GM21367 (cell line): ENCODE measurements around the gene PDE6A.
"Not testable (repeated sequence)": the region's sequence is repeated elsewhere in the genome, so short reads cannot be mapped to it uniquely, and the experiment has no call there.

Source experiments
- ATAC-seq: cut with Tn5 transposase; IDR thresholded peaks from one replicate; pipeline ENCODE4 v1.9.1; 2021; ENCODE audit not compliant: unreplicated experiment

PDE6A gene

DNA sequence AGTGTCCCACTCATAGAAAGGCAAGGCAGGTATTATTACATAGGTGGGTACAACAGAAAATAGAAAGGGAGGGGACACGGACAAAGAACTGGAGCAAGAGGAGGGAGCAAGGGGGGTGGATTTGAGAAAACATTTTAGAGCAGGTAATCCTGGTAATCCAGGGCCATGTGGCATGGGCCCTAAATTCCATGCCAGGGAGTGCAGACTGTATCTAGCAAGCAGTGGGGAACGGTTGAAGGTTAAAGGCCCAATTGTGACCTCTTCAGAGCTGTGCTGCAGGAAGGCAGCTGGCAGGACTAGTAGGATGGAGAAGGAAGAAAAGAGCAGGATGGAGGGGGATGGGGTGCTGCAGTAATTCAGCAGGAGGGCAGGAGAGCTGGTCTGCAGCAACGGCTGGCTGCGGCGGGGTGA is 75.2 kb downstream of the PDE6A start:
- no peak for ATAC-seq

DNA sequence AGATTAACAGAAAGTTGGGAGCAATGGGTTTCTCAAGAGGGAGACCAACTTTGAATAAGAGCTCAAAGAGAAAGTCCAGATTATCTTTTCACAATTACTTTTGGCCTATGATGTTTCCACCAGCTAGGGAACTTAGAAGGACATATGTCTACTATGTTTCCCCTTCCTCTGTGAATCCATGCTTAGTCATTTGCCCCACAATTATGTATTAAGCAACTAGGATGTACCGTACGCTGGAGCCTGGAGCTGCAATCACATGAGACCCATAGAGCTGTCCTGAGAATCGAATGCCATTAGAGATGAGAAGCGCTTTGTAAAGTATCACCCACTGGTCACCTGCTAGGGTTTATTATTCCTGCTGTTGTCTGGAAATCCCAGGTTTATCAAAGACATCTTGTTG is 78.8 kb downstream of the PDE6A start:
- no peak for ATAC-seq

DNA sequence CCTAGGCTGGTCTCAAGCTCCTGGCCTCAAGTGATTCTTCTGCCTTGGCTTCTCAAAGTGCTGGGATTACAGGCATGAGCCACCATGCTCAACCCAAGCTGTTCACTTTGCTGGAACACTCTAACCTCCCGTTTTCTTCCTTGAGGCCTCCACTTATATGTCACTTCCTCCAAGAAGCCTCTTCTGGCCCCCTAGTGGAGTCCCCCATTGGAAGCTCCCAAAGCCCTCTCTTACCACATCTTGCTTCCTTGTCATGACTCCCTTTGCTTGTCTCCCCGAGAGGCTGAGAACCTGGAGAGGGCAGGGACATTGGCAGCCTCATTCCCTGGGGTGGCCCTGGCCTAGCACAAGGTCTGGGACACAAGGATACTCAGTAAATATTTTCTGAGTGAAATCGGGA is 80.8 kb downstream of the PDE6A start:
- no peak for ATAC-seq

DNA sequence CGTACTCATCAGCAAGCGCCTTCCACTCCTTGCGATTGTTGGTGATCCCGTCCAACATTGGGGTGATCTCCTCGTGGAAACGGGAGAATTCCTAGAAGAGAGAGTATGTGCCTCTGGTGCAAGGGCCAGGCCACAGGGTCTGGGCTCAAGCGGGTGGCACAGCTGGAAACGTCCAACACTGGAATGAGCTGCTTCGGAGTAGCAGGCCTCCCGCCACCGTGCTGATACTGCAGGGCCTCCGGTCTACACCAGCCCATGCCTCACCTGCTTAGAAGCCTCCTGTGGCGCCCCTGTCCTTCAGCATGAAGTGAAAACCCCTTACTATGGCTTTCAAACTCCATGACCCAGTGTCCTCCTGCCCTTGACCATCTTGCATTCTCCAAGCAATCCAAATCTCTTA is 81.4 kb downstream of the PDE6A start:
- ATAC-seq = no peak

DNA sequence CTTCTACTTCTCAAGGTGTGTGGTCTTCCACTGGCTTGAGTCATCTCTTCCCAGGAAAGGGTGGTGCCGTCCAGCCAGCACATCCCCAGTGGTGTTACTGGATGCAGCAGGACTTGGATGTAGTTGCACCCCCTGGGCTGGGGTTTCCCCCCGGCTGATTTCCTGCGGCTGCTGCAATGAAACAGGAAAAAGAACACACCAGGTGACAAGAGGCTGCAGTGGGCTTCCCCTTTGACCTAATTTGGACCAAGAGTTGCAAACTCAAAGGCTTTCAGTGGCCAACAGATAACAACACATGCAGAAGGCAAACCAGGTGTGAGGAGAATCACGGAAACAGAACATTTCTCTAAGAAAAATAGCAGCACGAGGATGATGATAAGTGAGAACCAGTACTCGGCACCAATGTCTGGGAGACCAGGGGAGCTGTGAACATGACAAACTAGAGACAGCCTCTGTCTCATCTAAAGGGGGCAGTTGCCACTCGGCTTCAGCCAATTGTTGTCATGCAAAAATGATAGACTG is 83.7 kb downstream of the PDE6A start:
- peak; percentile 76 for ATAC-seq

DNA sequence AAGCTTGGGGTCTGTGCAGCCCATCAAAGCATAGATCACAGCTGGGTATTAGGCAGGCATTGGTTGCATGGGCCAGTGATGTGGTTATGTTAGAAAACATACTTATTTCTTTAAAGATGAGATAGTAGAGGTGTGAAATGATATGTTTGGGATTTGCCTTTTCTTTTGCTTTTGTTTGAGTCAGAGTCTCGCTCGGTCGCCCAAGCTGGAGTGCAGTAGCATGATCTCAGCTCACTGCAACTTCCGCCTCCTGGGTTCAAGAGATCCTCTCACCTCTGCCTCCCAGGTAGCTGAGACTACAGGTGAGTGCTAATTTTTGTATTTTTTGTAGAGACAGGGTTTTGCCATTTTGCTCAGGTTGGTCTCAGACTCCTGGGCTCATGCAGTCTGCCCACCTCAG is 84.8 kb downstream of the PDE6A start:
- no peak for ATAC-seq

DNA sequence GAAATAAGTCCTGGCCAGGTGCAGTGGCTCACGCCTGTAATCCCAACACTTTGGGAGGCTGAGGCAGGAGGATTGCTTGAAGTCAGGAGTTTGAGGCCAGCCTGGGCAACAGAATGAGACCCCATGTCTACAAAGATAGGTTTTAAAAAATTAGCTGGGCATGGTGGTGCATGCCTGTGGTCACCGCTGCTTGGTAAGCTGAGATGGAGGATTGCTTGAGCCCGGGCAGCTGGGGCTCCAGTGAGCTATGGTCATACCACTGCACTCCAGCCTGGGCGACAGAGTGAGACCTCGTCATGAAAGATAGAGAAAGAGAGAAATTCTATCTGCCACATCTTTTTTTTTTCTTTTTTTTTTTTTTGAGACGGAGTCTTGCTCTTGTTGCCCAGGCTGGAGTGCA is 86.1 kb downstream of the PDE6A start:
- not testable (repeated sequence) for ATAC-seq

- ATAC-seq = no peak
These were observed 87.1 kb downstream of the PDE6A start for GRCh38 chr5:149857499-149857898.

DNA sequence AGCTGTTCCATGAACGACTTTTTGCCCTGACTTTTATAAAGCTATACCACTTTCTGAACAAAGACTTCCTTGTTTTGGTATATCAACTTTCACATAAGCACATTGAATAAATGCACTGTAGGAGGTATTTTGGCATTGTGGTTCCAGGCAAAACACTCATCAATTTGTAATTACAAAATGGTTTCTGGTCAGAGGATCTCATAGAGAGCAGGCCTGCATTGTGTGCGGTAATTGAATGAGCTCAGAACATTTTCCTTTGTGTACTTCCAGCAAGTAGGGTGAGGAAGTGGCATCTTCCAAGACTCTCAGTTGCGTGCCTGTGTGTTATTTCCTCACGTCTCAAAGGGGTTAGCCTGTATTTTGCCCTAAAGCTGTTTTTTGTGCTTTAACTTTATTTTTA is 89.2 kb downstream of the PDE6A start:
- ATAC-seq = no peak

DNA sequence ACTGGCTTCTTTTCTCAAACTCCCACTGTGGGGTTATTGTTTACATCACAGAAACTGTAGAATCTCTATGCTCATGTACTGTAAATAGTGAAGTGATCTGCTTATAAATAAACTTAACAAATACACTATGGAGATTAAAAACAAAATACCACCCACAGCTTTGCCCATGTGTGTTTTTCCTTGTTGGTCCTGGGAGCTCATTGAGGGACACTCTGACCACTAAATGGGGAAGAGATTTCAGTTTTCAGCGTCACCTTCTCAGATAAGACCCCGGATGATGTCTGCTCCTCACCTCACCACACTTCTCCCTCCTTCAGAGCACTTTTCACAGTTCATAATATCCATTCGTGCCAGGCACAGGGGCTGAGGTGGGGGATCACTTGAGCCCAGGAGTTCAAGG is 89.7 kb downstream of the PDE6A start:
- ATAC-seq = no peak

- ATAC-seq = no peak
These were observed 90.9 kb downstream of the PDE6A start for GRCh38 chr5:149853701-149854100.

- peak; percentile 13 for ATAC-seq
These were observed 91.3 kb downstream of the PDE6A start for GRCh38 chr5:149853331-149853648.

GRCh38 chr5:149852641-149853330 is 91.8 kb downstream of the PDE6A start:
- ATAC-seq = peak; percentile 75

DNA sequence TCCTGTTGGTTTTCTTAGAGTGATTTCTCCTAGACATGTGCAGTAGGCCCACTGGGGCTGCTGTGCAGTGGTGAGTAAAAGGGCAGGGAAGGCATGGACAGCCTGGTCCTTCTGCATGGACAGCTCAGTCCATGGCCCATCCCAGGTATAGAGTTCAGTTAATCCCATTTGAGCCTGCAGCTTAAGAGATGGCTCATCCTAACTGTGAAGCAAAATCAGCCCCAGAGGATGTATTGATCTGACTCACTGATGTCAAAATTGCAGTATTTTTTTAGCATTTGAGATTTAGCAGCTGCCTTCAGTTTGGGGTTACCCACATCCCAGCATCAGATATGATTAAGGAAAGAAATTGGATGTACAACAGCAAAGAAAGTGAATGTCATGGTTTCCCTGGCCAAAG is 93.4 kb downstream of the PDE6A start:
- no peak for ATAC-seq

- ATAC-seq = no peak
These were observed 94.4 kb downstream of the PDE6A start for GRCh38 chr5:149849966-149850910.

DNA sequence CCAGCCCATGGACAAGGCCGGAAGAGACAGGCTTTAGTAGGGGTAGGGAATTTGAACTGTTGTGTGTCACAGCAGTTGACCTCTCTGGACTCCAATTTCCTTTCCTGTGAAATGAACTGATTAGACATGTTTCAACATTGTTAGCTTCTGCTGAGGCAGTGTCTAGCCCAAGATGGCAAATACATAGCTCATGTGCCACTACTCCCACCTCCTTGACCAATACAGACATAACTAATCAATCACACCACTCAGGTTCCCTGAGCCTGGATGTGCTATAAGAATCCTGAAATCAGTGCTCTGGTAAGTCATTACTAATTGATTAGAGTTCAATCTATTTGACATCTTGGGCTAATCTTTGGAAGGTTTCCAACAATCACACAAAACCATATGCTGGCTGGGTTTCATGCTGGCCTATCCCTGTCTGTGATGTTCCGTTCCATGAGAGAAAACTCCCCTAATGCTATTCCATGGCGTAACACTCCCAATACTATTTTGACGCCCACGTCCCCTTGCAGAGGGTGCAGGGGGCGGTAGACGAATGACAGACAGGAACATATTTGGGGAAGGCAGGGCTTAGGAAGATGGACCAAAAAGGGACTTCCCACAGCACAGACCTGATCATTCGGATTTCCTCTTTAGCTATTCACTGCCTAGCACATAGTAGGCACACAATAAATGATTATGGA is 95.2 kb downstream of the PDE6A start:
- no peak for ATAC-seq

DNA sequence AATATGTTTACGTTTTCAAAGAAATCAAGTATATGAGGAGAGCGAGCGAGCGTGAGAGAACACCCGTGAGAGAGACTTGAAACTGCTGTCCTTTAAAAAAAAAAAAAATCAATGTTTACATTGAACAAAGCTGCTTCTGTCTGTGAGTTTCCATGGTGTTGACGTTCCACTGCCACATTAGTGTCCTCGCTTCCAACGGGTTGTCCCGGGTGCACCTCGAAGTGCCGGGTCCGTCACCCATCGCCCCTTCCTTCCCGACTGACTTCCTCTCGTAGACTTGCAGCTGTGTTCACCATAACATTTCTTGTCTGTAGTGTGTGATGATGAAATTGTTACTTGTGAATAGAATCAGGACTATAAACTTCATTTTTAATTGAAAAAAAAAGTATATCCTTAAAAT is 97.0 kb downstream of the PDE6A start:
- ATAC-seq = no peak

DNA sequence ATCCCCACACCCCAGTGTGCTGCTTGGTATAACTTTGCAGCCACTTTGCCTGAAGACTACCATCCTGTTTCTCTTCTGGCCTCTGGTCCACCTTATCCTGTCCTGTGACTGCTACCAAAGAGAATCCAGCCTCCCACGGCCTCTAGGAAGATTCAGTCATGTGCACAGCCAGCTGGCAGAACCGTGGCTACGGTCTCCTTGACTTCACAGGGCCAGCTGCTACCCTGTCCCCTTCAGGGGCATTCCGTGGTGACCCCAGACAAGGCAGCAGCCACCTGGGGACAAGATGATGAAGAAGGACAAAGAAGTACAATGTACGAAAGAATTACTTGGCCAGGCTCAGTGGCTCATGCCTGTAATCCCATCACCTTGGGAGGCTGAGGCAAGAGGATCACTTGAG is 98.6 kb downstream of the PDE6A start:
- ATAC-seq = no peak

- ATAC-seq = no peak
These were observed 99.0 kb downstream of the PDE6A start for GRCh38 chr5:149845601-149846000.

DNA sequence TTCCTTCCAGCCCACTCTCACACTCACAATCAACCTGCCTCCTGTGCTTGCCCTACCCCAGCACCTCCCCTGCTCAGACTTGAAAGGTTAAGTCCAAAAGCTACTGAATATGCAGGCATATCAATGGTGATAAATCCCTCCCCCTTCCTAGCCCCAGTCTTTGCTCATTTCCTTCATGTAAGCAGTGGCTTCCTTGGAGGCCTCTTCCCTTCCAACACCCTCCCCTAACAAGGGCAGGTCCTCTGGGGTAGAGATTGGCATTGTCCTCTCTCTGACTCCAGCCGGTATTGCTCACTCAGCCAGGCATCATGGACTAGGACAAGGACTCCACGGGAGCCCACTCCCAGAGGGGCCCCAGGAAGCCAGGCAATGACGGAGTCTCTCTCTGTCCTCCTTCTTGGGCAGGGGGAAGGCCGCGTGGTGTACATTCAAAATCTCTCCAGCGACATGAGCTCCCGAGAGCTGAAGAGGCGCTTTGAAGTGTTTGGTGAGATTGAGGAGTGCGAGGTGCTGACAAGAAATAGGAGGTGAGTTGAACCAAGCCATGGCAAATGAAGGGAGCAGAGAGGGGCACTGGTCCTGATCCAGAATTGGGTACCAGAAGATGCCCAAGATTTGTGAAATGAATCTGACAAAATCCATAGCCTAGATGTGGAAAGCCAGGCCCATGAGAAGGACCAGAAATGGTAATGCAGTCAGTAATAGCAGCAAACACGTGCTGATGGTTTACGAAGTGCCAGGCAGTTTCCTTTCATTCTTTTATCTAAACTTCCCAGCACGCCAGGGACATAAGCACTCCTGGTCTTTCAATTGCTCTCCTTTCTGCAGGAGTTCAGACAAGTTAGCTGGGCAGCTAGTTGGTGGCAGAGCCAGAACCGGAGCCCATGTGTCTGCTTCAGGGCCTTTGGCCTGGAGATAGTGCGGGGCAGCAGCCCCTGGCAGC is 102.5 kb downstream of the PDE6A start:
- no peak for ATAC-seq
